DND-41 (cell line): ENCODE results near the gene OSBPL10.

Experiments used
- CTCF ChIP-seq: IDR thresholded peaks from 2 replicates; pipeline ENCODE4 v1.5.1; 2012; ENCODE audit warnings: borderline replicate concordance, low read length, moderate library complexity, mild to moderate bottlenecking; ENCODE audit not compliant: poor library complexity, severe bottlenecking; ENCODE audit errors: extremely low read depth
- EZH2 ChIP-seq: IDR thresholded peaks from 3 replicates; pipeline ENCODE4 v1.6.1; 2012; ENCODE audit warnings: borderline replicate concordance, low read depth, mild to moderate bottlenecking, moderate library complexity, low read length, inconsistent platforms; ENCODE audit not compliant: severe bottlenecking

- TF ChIP-seq CTCF (no peak), EZH2 (no peak)
These were observed 28.9 kb upstream of the OSBPL10 start for GRCh38 chr3:32009957-32010356.
